ENCODE measurements around the gene THEMIS2. TPM values are rescaled to one million over a fixed set of nuclear protein-coding genes. Genes with fewer than 3 reads are reported as not detected.
A peak's percentile ranks its signal among the peaks of the same experiment; 100 is the strongest.

The THEMIS2 gene
- total and polyA plus RNA-seq, 9 of the 15 experiments (the other 6 are each of a cell fraction or from before 2014, with no cell fraction given): 2.3 to 12.7 (median 8.0) TPM

DNA sequence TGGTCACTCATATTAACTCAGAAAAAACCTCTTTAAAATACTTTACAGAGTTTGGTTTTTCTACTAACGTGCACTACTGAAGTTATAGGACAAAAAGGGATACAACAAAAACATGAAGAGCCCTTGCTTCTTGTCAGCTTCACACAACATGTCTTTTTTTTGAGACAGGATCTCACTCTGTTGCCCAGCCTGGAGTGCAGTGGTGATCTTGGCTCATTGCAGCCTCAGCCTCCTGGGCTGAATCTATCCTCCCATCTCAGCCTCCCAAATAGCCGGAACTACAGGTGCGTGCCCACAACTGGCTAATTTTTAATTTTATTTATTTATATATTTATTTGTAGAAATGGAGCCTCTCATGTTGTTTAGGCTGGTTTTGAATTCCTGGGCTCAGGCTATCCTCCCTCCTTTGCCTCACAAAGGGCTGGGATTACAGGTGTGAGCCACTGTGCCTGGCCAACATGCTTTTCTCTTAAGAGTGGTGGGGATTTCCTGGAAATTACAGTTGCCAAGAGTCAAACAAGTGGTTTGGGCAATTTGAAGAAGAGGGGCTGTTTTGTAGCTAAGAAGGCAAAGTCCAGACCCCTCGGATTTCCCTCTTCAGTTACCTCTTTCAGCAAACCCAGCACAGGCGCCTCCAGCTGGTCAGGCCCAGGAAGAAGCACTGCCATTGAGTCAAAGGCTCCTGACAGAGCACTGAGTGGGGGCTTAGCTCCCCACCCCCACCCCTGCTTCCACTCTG is 56.0 kb downstream of the THEMIS2 start (continued):
- TF ChIP-seq RAD21 (CRISPR knock-in tag; conservative IDR thresholded peaks at IDR 0.05 in 1 of 2, IDR thresholded peaks at IDR 0.05 in 1 of 2) (peak in 1 of 2 experiments; percentile 24; a peak in 1 of 4 replicates), KDM4B (IDR thresholded peaks at IDR 0.05; ENCODE audit: borderline replicate concordance in 2 of 2, low read depth in 1 of 2) (no peak), LARP7 (IDR thresholded peaks at IDR 0.05) (no peak), RBM25 (IDR thresholded peaks at IDR 0.05; ENCODE audit: low read depth, low read length, severe bottlenecking) (peak; percentile 76), FOSL1 (tag; conservative IDR thresholded peaks at IDR 0.05) (no peak), ZNF121 (CRISPR knock-in tag; conservative IDR thresholded peaks at IDR 0.05) (peak; percentile 99), SRSF1 (IDR thresholded peaks at IDR 0.05; ENCODE audit: low read depth, low read length) (no peak), ZNF449 (CRISPR knock-in tag; IDR thresholded peaks at IDR 0.05) (no peak)
- TF ChIP-seq, protein P1, sequence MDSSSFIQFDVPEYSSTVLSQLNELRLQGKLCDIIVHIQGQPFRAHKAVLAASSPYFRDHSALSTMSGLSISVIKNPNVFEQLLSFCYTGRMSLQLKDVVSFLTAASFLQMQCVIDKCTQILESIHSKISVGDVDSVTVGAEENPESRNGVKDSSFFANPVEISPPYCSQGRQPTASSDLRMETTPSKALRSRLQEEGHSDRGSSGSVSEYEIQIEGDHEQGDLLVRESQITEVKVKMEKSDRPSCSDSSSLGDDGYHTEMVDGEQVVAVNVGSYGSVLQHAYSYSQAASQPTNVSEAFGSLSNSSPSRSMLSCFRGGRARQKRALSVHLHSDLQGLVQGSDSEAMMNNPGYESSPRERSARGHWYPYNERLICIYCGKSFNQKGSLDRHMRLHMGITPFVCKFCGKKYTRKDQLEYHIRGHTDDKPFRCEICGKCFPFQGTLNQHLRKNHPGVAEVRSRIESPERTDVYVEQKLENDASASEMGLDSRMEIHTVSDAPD (CRISPR knock-in tag; IDR thresholded peaks at IDR 0.05): no peak
- TF ChIP-seq, protein P2, sequence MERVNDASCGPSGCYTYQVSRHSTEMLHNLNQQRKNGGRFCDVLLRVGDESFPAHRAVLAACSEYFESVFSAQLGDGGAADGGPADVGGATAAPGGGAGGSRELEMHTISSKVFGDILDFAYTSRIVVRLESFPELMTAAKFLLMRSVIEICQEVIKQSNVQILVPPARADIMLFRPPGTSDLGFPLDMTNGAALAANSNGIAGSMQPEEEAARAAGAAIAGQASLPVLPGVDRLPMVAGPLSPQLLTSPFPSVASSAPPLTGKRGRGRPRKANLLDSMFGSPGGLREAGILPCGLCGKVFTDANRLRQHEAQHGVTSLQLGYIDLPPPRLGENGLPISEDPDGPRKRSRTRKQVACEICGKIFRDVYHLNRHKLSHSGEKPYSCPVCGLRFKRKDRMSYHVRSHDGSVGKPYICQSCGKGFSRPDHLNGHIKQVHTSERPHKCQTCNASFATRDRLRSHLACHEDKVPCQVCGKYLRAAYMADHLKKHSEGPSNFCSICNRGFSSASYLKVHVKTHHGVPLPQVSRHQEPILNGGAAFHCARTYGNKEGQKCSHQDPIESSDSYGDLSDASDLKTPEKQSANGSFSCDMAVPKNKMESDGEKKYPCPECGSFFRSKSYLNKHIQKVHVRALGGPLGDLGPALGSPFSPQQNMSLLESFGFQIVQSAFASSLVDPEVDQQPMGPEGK (CRISPR knock-in tag; IDR thresholded peaks at IDR 0.05; ENCODE audit: borderline replicate concordance): no peak
- TF ChIP-seq, protein P3, sequence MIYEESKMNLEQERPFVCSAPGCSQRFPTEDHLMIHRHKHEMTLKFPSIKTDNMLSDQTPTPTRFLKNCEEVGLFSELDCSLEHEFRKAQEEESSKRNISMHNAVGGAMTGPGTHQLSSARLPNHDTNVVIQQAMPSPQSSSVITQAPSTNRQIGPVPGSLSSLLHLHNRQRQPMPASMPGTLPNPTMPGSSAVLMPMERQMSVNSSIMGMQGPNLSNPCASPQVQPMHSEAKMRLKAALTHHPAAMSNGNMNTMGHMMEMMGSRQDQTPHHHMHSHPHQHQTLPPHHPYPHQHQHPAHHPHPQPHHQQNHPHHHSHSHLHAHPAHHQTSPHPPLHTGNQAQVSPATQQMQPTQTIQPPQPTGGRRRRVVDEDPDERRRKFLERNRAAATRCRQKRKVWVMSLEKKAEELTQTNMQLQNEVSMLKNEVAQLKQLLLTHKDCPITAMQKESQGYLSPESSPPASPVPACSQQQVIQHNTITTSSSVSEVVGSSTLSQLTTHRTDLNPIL (CRISPR knock-in tag; IDR thresholded peaks at IDR 0.05): no peak
